ENCODE data around the gene RHBDF2.
A peak's percentile ranks its signal among the peaks of the same experiment; 100 is the strongest.

RHBDF2 gene

GRCh38 chr17:76478730-76479514, 22.3 kb downstream of the RHBDF2 start:
- no peak for DNase-seq (ENCODE audit: low read depth)

GRCh38 chr17:76478097-76478496, 23.1 kb downstream of the RHBDF2 start:
- no peak for DNase-seq (ENCODE audit: low read depth)

- no peak for DNase-seq (ENCODE audit: low read depth)
Observed at GRCh38 chr17:76477576-76477975, 23.6 kb downstream of the RHBDF2 start.

- no peak for DNase-seq (ENCODE audit: low read depth)
Observed at GRCh38 chr17:76476736-76477135, 24.5 kb downstream of the RHBDF2 start.

- DNase-seq (ENCODE audit: low read depth) = no peak
Observed at GRCh38 chr17:76475302-76475701, 25.9 kb downstream of the RHBDF2 start.

- no peak for DNase-seq (ENCODE audit: low read depth)
Observed at GRCh38 chr17:76474894-76475293, 26.3 kb downstream of the RHBDF2 start.

- no peak for DNase-seq (ENCODE audit: low read depth)
Observed at GRCh38 chr17:76474238-76474637, 27.0 kb downstream of the RHBDF2 start.

- peak; percentile 47 for DNase-seq (ENCODE audit: low read depth)
Observed at GRCh38 chr17:76473541-76473985, 27.7 kb downstream of the RHBDF2 start.

GRCh38 chr17:76472726-76473125, 28.5 kb downstream of the RHBDF2 start:
- no peak for DNase-seq (ENCODE audit: low read depth)

- DNase-seq (ENCODE audit: low read depth) = no peak
Observed at GRCh38 chr17:76472258-76472645, 29.0 kb downstream of the RHBDF2 start.

- no peak for DNase-seq (ENCODE audit: low read depth)
Observed at GRCh38 chr17:76471498-76472257, 29.5 kb downstream of the RHBDF2 start.

- no peak for DNase-seq (ENCODE audit: low read depth)
Observed at GRCh38 chr17:76469991-76470739, 31.1 kb downstream of the RHBDF2 start.

GRCh38 chr17:76469076-76469990, 31.9 kb downstream of the RHBDF2 start:
- no peak for DNase-seq (ENCODE audit: low read depth)

- no peak for DNase-seq (ENCODE audit: low read depth)
Observed at GRCh38 chr17:76468634-76469010, 32.6 kb downstream of the RHBDF2 start.

- no peak for DNase-seq (ENCODE audit: low read depth)
Observed at GRCh38 chr17:76467809-76468633, 33.2 kb downstream of the RHBDF2 start.

GRCh38 chr17:76467366-76467765, 33.9 kb downstream of the RHBDF2 start, which contains the start of gene AANAT:
AANAT (plus strand) TSS chr17:76467603; CDS start chr17:76468747, 1,144 bp downstream.
- DNase-seq (ENCODE audit: low read depth) = no peak

GRCh38 chr17:76466775-76467130, 34.5 kb downstream of the RHBDF2 start:
- no peak for DNase-seq (ENCODE audit: low read depth)

GRCh38 chr17:76462556-76463290, 38.5 kb downstream of the RHBDF2 start:
- no peak for DNase-seq (ENCODE audit: low read depth)

- no peak for DNase-seq (ENCODE audit: low read depth)
Observed at GRCh38 chr17:76461765-76462555, 39.3 kb downstream of the RHBDF2 start.

Measured in ELR (cell line).